Measurements from ENCODE around the gene OPRM1. TPM values are rescaled to one million over a fixed set of nuclear protein-coding genes. Genes with fewer than 3 reads are reported as not detected.

OPRM1 gene
- total RNA-seq, 1 donor from 2014 or later = not detected

DNA sequence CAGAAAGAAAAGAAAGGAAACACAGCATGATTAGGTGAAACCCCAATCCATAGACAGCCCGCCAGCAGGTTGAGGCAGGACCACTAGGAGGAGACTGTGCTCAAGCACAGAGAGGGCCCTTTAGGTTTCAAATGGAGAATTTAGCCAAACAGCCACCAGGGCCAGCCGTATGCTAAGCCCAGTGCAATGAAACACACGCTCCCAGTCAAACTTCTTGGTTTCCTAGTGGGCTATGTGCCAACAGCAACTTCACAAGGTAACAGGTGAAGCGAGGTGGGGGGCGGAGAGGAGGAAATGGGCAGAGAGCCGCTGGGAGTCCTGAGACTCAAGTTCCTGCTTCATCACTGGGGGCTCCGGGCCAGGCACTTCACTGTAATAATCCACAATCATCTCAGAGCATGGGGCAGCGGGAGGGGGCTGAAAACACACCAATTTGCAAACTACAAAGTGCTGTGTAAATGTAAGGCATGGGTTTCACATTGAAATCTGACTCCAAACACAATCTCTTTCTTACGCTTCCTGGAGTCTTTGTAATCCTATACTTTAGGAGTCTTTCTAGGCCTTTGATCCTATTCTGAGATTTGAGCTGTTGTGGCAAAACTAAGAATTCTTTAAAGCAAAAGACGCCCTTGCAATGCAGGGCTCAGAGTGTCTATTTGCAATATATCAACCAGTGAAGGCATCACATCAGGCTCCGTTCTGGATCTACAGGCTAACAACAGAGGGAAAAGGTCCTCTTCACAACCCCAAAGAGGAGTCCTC is 117.3 kb downstream of the OPRM1 start:
- H3K4me3 Mint-ChIP-seq (ENCODE audit: unreplicated experiment) = no peak overlapping the region
- TF ChIP-seq, protein P1, sequence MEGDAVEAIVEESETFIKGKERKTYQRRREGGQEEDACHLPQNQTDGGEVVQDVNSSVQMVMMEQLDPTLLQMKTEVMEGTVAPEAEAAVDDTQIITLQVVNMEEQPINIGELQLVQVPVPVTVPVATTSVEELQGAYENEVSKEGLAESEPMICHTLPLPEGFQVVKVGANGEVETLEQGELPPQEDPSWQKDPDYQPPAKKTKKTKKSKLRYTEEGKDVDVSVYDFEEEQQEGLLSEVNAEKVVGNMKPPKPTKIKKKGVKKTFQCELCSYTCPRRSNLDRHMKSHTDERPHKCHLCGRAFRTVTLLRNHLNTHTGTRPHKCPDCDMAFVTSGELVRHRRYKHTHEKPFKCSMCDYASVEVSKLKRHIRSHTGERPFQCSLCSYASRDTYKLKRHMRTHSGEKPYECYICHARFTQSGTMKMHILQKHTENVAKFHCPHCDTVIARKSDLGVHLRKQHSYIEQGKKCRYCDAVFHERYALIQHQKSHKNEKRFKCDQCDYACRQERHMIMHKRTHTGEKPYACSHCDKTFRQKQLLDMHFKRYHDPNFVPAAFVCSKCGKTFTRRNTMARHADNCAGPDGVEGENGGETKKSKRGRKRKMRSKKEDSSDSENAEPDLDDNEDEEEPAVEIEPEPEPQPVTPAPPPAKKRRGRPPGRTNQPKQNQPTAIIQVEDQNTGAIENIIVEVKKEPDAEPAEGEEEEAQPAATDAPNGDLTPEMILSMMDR (IDR thresholded peaks at IDR 0.05) = peak; percentile 69
- H3K4me1 Mint-ChIP-seq (ENCODE audit: unreplicated experiment) = peaks cover 4% of the 10 kb centered on the region
- DNase-seq (ENCODE audit: extremely low spot score, unreplicated experiment) = no peak
- H3K27ac Mint-ChIP-seq (ENCODE audit: unreplicated experiment) = no peak overlapping the region
- no peaks in the 10 kb centered on the region for H3K36me3 Mint-ChIP-seq (ENCODE audit: unreplicated experiment)
- peaks cover 2% of the 10 kb centered on the region for H3K27me3 Mint-ChIP-seq (ENCODE audit: unreplicated experiment)
- H3K9me3 Mint-ChIP-seq (ENCODE audit: unreplicated experiment) = no peaks in the 10 kb centered on the region

DNA sequence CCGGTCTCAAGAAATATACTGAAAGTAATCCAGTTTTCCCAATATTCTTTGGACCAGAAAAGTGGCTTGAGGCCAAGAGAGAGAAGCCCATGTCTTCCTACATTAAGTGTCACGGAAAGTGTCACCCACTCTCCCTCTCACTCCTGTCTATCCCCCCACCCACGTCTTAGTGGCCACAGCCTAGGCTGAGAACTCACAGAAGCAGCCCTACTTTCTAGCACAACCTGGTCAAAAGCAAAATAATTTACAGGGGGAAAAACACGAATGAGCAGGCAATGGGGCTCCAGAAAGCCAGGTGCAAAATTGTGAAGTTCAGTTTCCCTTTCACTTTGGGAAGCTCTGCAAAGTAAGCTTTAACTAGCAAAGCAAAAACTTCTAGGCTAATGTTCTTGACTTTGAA is 118.0 kb downstream of the OPRM1 start:
- no peaks in the 10 kb centered on the region for H3K9me3 Mint-ChIP-seq (ENCODE audit: unreplicated experiment)
- no peak overlapping the region for H3K4me3 Mint-ChIP-seq (ENCODE audit: unreplicated experiment)

DNA sequence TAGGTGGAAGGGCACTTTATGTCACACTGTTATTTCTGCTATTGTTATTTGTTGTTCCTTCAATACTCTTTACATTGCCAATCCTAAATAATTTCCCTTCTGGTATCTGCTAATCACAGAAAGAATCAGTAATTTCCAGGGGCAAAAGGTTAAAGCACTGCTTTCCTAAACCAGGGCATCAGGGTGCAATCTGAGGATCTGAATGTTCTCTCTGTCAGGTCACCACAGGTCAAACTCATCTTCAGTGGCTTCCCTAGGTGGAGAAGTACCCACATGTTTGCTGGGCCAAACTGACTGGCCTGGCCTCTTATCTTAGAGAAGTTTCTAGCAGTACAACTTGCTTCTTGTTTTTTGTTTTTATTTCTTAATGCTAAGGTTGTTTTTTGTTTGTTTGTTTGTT is 118.7 kb downstream of the OPRM1 start:
- Mint-ChIP-seq H3K36me3 (ENCODE audit: unreplicated experiment) (no peaks in the 10 kb centered on the region), H3K9me3 (ENCODE audit: unreplicated experiment) (no peaks in the 10 kb centered on the region), H3K4me3 (ENCODE audit: unreplicated experiment) (no peak overlapping the region), H3K27me3 (ENCODE audit: unreplicated experiment) (peaks cover 2% of the 10 kb centered on the region), H3K4me1 (ENCODE audit: unreplicated experiment) (peaks cover 4% of the 10 kb centered on the region), H3K27ac (ENCODE audit: unreplicated experiment) (no peak overlapping the region)
- TF ChIP-seq, protein P1 (IDR thresholded peaks at IDR 0.05) = no peak
- DNase-seq (ENCODE audit: extremely low spot score, unreplicated experiment) = no peak

More for the DNA sequence above, 118.0 kb downstream of the OPRM1 start:
- DNase-seq (ENCODE audit: extremely low spot score, unreplicated experiment) = no peak
- TF ChIP-seq, protein P1 (IDR thresholded peaks at IDR 0.05) = no peak
- H3K4me1 Mint-ChIP-seq (ENCODE audit: unreplicated experiment) = peaks cover 4% of the 10 kb centered on the region
- H3K36me3 Mint-ChIP-seq (ENCODE audit: unreplicated experiment) = no peaks in the 10 kb centered on the region
- H3K27me3 Mint-ChIP-seq (ENCODE audit: unreplicated experiment) = peaks cover 2% of the 10 kb centered on the region
- H3K27ac Mint-ChIP-seq (ENCODE audit: unreplicated experiment) = no peak overlapping the region

DNA sequence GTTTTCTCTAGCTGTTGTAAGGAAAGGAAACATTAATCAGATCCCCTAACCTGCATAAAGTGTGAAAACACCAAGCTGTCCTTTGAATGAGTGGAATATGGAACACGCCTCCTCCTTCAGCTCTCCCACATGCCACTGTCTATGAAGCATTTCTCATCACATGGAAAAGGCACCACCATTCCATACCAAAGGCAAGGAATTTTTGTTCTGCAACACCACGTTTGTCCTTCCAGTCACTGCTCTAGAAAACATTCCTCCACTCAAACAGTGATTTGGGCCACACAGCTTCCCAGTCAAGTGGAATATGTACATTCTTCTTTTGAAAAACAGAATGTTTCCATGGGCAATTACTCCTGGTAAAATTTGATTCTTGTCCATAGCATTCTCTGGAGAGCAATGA is 120.1 kb downstream of the OPRM1 start:
- Mint-ChIP-seq H3K4me1 (ENCODE audit: unreplicated experiment) (peaks cover 4% of the 10 kb centered on the region), H3K27ac (ENCODE audit: unreplicated experiment) (no peak overlapping the region), H3K9me3 (ENCODE audit: unreplicated experiment) (no peaks in the 10 kb centered on the region), H3K27me3 (ENCODE audit: unreplicated experiment) (no peaks in the 10 kb centered on the region), H3K36me3 (ENCODE audit: unreplicated experiment) (no peaks in the 10 kb centered on the region), H3K4me3 (ENCODE audit: unreplicated experiment) (no peak overlapping the region)
- DNase-seq (ENCODE audit: extremely low spot score, unreplicated experiment) = no peak
- TF ChIP-seq, protein P1 (IDR thresholded peaks at IDR 0.05) = no peak

DNA sequence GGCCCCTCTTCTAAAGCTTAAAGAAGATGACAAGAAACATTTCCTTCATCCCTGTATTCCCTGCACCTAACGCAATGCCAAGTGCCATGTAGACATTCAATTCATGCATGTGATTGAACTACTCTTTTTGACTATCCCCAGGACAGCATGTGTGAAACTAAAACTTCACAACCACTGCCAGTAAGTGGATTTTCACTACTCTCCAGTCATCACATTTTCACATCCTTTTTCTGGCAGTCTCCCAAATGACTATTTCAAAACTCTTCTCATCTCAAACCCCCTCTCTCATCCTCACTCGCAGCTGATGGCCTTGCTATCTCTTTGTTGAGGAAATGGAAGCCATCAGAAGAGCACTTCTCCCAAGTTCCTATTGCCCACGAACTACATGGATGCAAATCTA is 122.6 kb downstream of the OPRM1 start:
- H3K27me3 Mint-ChIP-seq (ENCODE audit: unreplicated experiment) = no peaks in the 10 kb centered on the region
- H3K4me1 Mint-ChIP-seq (ENCODE audit: unreplicated experiment) = no peaks in the 10 kb centered on the region
- TF ChIP-seq, protein P1 (IDR thresholded peaks at IDR 0.05) = no peak

More for the DNA sequence above, 122.6 kb downstream of the OPRM1 start:
- peaks cover 4% of the 10 kb centered on the region for H3K9me3 Mint-ChIP-seq (ENCODE audit: unreplicated experiment)
- no peaks in the 10 kb centered on the region for H3K36me3 Mint-ChIP-seq (ENCODE audit: unreplicated experiment)
- no peak overlapping the region for H3K27ac Mint-ChIP-seq (ENCODE audit: unreplicated experiment)
- no peak overlapping the region for H3K4me3 Mint-ChIP-seq (ENCODE audit: unreplicated experiment)
- DNase-seq (ENCODE audit: extremely low spot score, unreplicated experiment) = no peak
